ENCODE results near the gene CBX2. TPM values are rescaled to one million over a fixed set of nuclear protein-coding genes. Genes with fewer than 3 reads are reported as not detected.

The CBX2 gene
- total and polyA plus RNA-seq, 7 donors: 0.40 to 2.3 (median 0.57) TPM

DNA sequence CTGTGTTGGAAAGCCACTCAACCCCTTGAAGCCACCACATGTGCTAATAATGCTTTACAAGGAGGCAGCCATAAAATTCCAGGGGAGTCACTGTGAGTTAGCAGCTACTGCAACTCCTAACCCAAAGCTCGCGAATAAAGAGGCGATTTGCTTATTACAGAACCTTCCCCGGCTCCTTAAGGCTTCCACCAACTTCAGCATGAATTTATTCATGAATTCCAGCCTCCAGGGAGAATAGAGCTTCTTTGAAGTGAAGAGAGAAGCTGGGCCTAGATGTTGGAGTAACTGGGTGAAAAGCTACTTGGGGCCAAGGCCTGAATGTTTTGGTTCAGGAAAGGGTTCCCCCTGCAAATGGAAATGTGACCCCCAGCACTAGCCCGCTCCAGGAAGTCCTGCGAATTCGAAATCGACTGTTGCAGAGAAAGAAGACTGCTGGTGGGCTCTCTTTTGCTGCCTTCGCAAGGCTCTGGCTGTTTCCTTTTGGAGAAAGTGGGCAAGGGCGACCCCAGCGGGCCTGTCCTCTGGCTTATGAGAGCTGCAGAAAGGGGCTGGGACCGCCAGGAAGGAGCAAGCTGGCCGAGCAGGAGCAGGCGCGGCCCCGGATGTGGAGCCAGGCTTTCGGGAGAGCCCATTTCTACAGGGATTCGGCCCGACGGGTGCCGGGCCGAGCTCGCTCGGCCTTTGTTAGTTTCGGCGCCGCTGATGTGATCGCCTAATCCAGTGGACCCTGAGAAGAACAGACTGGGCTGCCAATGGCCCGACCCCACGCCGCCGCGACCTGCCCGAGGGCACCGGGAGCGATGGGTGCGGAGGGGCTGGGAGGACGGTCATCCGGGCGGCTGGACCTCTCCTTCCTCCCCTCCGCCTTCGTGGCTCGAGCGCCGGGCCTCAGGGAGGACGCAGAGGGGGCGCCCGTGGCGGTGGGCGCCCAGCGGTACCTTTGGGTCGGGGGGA lies 11.3 kb downstream of the CBX2 start:
- WGBS, 3 donors: 33 to 42% (median 33%) methylated on average over 34 to 52 of the region's 52 CpGs
- H3K36me3 ChIP-seq (ENCODE audit: insufficient read depth in 1 of 2, low read depth in 1 of 2): no peaks in the 10 kb centered on the region
- no peak overlapping the region for H3K27ac ChIP-seq
- no peak overlapping the region for H3K4me3 ChIP-seq
- peaks cover 0 to 88% (median 38%) of the 10 kb centered on the region in 3 donors for H3K27me3 ChIP-seq (ENCODE audit: insufficient read depth in 3 of 3, low read length in 2 of 3)
- DNase-seq (no peak), ATAC-seq (peak; percentile 9 to 17 (median 10))
- intact Hi-C loops (cut with DNase I): loop anchor here in 1 of 2 donors (5.0 to 10.0 kb wide), 2 partner anchors 126 to 203 kb away; no protein-coding TSS in a partner anchor
- peaks cover 9% of the 10 kb centered on the region for H3K4me1 ChIP-seq
- no peaks in the 10 kb centered on the region for H3K9me3 ChIP-seq
- TF ChIP-seq, protein P1, sequence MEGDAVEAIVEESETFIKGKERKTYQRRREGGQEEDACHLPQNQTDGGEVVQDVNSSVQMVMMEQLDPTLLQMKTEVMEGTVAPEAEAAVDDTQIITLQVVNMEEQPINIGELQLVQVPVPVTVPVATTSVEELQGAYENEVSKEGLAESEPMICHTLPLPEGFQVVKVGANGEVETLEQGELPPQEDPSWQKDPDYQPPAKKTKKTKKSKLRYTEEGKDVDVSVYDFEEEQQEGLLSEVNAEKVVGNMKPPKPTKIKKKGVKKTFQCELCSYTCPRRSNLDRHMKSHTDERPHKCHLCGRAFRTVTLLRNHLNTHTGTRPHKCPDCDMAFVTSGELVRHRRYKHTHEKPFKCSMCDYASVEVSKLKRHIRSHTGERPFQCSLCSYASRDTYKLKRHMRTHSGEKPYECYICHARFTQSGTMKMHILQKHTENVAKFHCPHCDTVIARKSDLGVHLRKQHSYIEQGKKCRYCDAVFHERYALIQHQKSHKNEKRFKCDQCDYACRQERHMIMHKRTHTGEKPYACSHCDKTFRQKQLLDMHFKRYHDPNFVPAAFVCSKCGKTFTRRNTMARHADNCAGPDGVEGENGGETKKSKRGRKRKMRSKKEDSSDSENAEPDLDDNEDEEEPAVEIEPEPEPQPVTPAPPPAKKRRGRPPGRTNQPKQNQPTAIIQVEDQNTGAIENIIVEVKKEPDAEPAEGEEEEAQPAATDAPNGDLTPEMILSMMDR (IDR thresholded peaks at IDR 0.05): no peak

DNA sequence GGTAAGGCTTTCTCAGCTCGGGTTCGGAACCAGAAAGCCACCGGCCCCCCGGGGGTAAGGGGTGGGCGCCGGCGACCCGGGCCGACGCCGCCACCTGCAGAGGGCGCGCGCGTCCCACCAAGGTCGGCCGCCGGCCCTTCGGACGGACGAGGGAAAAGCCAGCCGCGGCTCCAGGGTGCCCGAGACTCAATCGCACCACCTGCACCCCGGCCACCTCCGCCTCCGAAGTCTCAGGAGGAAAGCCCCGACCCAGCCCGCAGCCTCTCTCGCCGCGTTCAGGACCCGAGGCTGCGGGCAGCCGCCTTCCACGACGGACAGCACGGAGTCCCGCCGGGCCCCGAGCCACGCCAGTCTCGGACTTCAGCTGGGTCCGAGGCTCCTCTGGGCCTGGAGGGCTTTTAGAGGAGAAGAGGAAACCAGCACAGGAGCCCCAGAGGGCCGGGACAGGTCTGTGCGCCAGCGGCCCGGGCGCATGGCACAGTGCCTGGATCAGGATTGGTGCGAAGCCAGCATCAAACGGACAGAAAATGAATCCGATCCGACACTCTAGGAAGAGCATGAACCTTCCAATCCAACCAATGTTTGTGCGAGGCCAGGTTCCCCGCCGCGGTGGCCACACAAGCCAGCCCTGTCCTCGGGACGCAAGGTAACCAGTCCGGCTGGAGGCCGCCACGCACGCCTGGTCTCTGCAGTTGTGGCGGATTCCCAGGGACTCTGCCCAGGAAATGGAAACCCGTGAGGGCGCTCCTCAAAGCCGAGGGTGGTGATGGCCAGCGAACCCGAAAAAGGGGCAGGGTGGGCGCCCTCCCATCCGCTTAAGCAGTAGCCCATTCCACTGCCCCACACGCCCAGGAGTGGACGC lies 12.2 kb downstream of the CBX2 start:
- WGBS, 3 donors: 4 to 7% (median 4%) methylated on average over 53 to 74 of the region's 74 CpGs
- H3K4me1 ChIP-seq: peaks cover 9% of the 10 kb centered on the region
- no peak overlapping the region for H3K4me3 ChIP-seq
- no peak overlapping the region for H3K27ac ChIP-seq
- TF ChIP-seq, protein P1 (IDR thresholded peaks at IDR 0.05): peak; percentile 68
- no peaks in the 10 kb centered on the region for H3K9me3 ChIP-seq
- DNase-seq: peak; percentile 55 to 72
- peaks cover 0 to 6% of the 10 kb centered on the region in 2 donors for H3K36me3 ChIP-seq (ENCODE audit: insufficient read depth in 1 of 2, low read depth in 1 of 2)
- peak; percentile 73 to 83 (median 80) for ATAC-seq
- intact Hi-C loops (cut with DNase I): loop anchor here (2.0 to 10.0 kb wide), 5 partner anchors 125 to 202 kb away; no protein-coding TSS in a partner anchor
- peaks cover 0 to 79% (median 38%) of the 10 kb centered on the region in 3 donors for H3K27me3 ChIP-seq (ENCODE audit: insufficient read depth in 3 of 3, low read length in 2 of 3)

DNA sequence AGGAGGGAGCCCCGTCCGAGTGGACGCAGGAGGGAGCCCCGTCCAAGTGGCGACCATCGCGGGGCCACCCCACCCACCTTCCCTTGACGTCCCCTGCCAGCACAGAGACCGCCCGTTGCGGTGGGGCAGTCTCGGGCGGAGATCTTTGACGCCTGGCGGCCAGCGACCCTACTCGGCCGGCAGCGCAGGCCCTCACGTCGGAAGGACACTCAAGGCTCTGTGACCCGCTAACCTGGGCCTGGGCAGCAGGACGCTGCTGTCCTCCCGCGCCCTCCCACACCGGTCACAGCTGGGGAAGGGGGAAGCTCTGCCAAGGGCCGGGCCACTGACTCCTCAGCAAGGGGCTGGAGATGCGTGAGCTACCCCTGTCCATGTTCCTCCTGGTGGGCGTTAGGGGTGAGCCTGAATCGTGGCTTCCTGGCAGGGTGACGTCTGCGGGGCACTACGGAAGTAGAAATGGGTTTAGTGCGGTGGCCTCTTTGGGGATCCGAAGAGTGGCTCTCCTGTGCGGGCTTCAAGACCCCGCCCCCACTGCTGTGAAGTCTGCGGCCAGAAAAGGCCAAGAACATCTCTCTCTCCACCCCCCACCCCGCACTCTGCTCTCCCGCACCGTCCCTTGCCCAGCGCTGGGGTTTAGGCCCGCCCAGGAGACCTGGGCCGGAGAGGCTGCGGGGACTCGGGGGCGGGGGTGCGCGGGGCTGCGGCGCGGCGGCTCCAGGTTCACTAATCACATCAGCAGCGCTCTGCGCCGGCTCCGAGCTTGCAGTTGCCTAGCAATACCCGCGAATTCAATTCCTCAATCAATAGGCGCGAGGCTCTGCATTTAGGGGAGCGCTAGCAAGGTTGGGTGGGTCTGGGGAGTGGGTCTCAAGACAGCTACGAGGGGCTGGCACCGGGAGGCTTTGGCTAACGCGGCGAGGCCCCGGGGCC lies 13.1 kb downstream of the CBX2 start:
- no peaks in the 10 kb centered on the region for H3K9me3 ChIP-seq
- H3K4me3 ChIP-seq: no peak overlapping the region
- TF ChIP-seq, protein P1 (IDR thresholded peaks at IDR 0.05): no peak
- H3K36me3 ChIP-seq (ENCODE audit: insufficient read depth in 1 of 2, low read depth in 1 of 2): peaks cover 0 to 8% of the 10 kb centered on the region in 2 donors
- intact Hi-C loops (cut with DNase I): loop anchor here in 1 of 2 donors (2.0 to 5.0 kb wide), 3 partner anchors 126 to 200 kb away; no protein-coding TSS in a partner anchor
- 5 to 9% (median 7%) methylated on average over 57 to 68 of the region's 68 CpGs for WGBS, 3 donors
- no peak for ATAC-seq
- peaks cover 0 to 70% (median 38%) of the 10 kb centered on the region in 3 donors for H3K27me3 ChIP-seq (ENCODE audit: insufficient read depth in 3 of 3, low read length in 2 of 3)
- no peak overlapping the region for H3K27ac ChIP-seq
- DNase-seq: no peak
- peaks cover 13% of the 10 kb centered on the region for H3K4me1 ChIP-seq

DNA sequence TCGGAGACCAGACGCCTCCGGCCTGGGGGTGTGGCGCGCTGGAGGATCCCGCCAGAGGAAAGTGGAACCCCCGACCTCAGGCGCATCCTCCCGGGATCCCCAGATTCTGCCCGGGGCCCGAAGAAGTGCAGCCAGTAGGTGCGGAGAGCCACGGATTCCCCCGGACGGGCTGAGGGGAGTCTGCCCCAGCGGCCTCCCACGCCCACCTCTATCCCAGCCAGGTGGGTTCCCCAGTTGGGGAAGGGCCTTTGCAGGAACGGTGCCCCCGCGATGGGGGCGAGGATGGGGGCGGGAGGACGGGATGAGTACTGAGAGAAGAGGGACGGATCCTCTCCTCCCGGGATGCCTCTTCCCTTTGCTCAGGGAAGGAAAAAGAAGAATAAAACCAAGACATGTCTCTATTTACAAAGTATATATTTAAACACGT lies 13.8 kb downstream of the CBX2 start:
- intact Hi-C loops (cut with DNase I): loop anchor here in 1 of 2 donors (2.0 to 5.0 kb wide), 3 partner anchors 126 to 199 kb away; no protein-coding TSS in a partner anchor
- H3K4me3 ChIP-seq: no peak overlapping the region
- ATAC-seq: no peak
- no peak overlapping the region for H3K27ac ChIP-seq
- DNase-seq: no peak
- TF ChIP-seq, protein P1 (IDR thresholded peaks at IDR 0.05): no peak
- 9% methylated on average over 25 to 26 of the region's 26 CpGs for WGBS, 3 donors
- H3K9me3 ChIP-seq: no peaks in the 10 kb centered on the region
- peaks cover 16% of the 10 kb centered on the region for H3K4me1 ChIP-seq
- peaks cover 0 to 63% (median 38%) of the 10 kb centered on the region in 3 donors for H3K27me3 ChIP-seq (ENCODE audit: insufficient read depth in 3 of 3, low read length in 2 of 3)
- H3K36me3 ChIP-seq (ENCODE audit: insufficient read depth in 1 of 2, low read depth in 1 of 2): peaks cover 0 to 8% of the 10 kb centered on the region in 2 donors

All from psoas muscle (tissue), 8 donors.